ENCODE data around the gene ZBTB33.
A peak's percentile ranks its signal among the peaks of the same experiment; 100 is the strongest.

ZBTB33 gene

GRCh38 chrX:120250522-120251271, at the start of gene ZBTB33:
TSS of gene ZBTB33 (plus strand) at chrX:120250812. CDS start at chrX:120253416, 2,604 bp downstream.
- H3K4me3 Mint-ChIP-seq, result peak within 1 kb of the TSS; percentile 96
- H3K27ac Mint-ChIP-seq, result peak within 1 kb of the TSS; percentile 97
- H3K27me3 Mint-ChIP-seq, result no peaks in the 10 kb centered on the region
- peaks cover 30% of the 10 kb centered on the region for H3K4me1 Mint-ChIP-seq
- H3K36me3 Mint-ChIP-seq, result peaks cover 7% of the 10 kb centered on the region
- H3K9me3 Mint-ChIP-seq, result no peaks in the 10 kb centered on the region

DNA sequence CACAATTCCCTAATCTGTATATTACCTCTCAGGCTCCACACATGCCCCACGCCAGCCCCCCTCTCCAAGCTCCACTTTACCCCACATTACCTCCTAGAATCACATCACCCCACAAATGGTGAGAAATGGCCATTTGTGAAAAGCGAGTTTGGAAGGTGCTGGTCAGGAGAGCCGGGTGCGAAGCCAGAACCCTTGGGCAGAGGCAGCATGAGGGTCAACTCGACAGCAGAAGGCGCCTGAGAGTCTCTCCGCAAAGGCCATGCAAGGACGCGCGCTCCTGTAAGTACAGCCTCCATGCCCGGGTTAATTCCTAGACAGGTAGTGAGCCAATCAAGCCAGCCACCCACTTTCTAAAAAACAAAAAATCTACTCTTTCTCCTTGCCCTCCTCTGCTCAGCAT, 49.8 kb upstream of the ZBTB33 start:
- Mint-ChIP-seq H3K9me3 (no peaks in the 10 kb centered on the region), H3K36me3 (peaks cover 9% of the 10 kb centered on the region), H3K27me3 (no peaks in the 10 kb centered on the region), H3K4me1 (peaks cover 10% of the 10 kb centered on the region), H3K4me3 (no peak overlapping the region), H3K27ac (no peak overlapping the region)

DNA sequence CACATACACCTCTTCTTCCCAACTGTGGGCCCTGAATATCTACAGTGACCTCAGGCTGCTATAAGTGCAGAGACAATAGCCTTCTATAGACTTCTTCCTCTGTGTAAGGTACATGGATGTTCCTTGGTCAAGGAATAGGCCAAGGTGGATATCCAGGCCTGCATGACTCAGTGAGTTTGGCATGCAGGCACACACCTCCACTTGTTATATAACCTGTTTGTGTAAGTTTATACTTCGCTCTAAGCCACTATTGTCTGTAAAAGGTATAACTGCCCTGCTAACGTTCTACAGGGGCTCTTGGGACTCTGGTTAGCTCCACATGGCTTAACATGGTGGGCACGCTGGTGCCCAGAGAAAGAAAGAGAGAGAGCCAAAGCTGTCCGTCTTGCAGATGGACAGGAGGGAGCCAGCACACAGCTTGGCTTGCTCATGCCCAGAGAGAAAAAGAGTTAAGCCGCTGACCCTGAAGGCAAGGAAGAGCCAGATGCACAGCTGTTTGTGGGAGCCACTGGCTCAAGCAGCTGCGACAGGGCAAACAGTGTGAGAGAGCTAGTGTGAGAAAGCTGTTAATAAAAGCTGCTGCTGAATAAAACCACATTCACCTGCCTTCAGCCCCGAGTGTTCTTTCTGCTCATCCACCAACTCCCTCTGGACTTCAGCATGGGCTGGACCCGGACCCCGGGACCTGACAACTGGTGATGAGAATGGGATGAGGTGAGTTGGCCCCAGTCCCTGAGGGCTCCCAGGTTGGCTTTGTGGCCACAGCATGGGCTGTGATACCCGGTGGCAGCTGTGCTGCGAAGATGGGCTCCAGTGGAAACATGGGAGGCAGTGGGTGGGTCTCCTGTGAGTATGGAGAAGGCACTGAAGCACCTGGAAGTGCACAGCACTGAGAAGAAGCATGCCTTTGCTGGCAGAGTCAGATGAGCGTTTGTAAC, 44.5 kb upstream of the ZBTB33 start:
- no peaks in the 10 kb centered on the region for H3K9me3 Mint-ChIP-seq
- H3K27ac Mint-ChIP-seq, result no peak overlapping the region
- H3K4me1 Mint-ChIP-seq, result no peaks in the 10 kb centered on the region
- H3K27me3 Mint-ChIP-seq, result no peaks in the 10 kb centered on the region
- no peak overlapping the region for H3K4me3 Mint-ChIP-seq
- peaks cover 6% of the 10 kb centered on the region for H3K36me3 Mint-ChIP-seq

DNA sequence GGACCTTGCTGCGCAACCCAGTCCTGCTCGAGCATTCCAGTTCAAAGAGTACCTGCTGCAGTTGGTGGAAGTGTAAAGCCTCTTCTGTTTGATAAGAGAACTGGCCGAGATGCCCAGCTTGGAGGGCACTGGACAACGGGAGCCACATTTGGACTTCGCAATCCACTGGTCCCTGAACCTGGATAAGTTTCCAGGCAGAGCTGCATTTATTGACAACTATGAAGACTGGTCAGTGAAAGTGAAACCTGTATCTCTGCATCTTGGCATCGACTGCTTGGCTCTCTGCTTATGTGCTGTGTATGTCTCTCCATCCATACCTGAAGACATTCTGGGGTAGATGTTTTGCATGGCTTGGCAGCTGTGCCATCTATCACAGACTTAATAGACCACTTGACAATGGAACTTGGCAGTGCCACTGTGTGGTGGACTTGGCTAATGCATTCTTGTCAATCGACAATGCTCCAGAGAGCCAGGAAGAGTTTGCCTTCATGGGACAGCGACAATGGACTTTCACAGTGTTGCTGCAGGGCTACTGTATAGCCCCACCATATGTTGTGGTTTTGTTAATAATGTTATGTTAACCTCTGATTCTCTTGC, 43.5 kb upstream of the ZBTB33 start:
- Mint-ChIP-seq H3K9me3 (no peaks in the 10 kb centered on the region), H3K27ac (no peak overlapping the region), H3K36me3 (peaks cover 6% of the 10 kb centered on the region), H3K27me3 (no peaks in the 10 kb centered on the region), H3K4me1 (no peaks in the 10 kb centered on the region), H3K4me3 (no peak overlapping the region)

DNA sequence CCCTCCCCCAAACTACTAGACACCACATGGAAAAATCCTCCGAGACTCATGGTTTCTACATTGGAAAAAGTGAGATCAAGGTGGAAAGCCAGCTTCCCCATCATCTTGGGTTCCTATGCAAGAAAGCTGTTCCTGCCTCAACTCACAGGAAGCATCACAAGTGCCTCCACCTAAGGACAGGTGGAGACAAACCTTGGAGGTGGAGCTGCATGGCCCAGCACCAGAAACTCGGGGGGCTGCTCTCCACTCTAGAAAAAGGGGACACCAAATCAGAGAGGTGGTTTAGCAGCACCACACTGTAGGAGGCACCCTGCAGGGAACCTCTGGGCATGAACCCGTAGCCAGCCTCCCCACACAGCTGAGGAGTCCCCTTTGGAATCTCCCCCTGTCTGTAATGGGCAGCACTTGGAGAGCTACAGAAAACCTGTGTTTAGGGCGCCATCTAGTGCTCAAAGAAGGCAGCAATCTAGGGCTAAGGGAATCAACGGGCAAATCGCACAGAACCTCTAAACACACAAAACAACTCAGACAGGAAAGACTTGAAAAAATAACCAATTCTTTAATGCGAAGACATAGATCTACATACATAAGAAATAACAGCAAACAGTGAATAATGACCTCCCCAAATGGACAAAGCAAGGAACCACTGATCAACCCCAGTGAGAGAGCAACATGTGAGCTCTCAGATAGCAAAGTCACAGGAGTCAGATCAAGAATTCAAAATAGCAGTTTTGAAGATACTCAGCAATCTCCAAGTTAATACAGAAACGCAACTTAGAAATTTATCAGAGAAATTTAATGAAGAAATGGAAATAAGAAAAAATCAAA, 37.0 kb upstream of the ZBTB33 start:
- Mint-ChIP-seq H3K36me3 (peaks cover 3% of the 10 kb centered on the region), H3K27me3 (no peaks in the 10 kb centered on the region), H3K9me3 (no peaks in the 10 kb centered on the region), H3K4me1 (peaks cover 11% of the 10 kb centered on the region), H3K4me3 (no peak overlapping the region), H3K27ac (no peak overlapping the region)

- H3K4me3 Mint-ChIP-seq, result no peak overlapping the region
- peaks cover 4% of the 10 kb centered on the region for H3K36me3 Mint-ChIP-seq
- no peak overlapping the region for H3K27ac Mint-ChIP-seq
- H3K9me3 Mint-ChIP-seq, result no peaks in the 10 kb centered on the region
- no peaks in the 10 kb centered on the region for H3K4me1 Mint-ChIP-seq
- H3K27me3 Mint-ChIP-seq, result no peaks in the 10 kb centered on the region
Measured at GRCh38 chrX:120223374-120223773, 27.2 kb upstream of the ZBTB33 start.

GRCh38 chrX:120224388-120224787, 26.2 kb upstream of the ZBTB33 start:
- no peak overlapping the region for H3K27ac Mint-ChIP-seq
- no peaks in the 10 kb centered on the region for H3K27me3 Mint-ChIP-seq
- H3K36me3 Mint-ChIP-seq, result peaks cover 4% of the 10 kb centered on the region
- no peak overlapping the region for H3K4me3 Mint-ChIP-seq
- no peaks in the 10 kb centered on the region for H3K9me3 Mint-ChIP-seq
- H3K4me1 Mint-ChIP-seq, result no peaks in the 10 kb centered on the region

GRCh38 chrX:120228187-120228908, 22.3 kb upstream of the ZBTB33 start:
- H3K27me3 Mint-ChIP-seq, result no peaks in the 10 kb centered on the region
- no peaks in the 10 kb centered on the region for H3K9me3 Mint-ChIP-seq
- no peaks in the 10 kb centered on the region for H3K4me1 Mint-ChIP-seq
- no peak overlapping the region for H3K4me3 Mint-ChIP-seq
- peaks cover 3% of the 10 kb centered on the region for H3K36me3 Mint-ChIP-seq
- H3K27ac Mint-ChIP-seq, result no peak overlapping the region

- Mint-ChIP-seq H3K9me3 (no peaks in the 10 kb centered on the region), H3K4me1 (no peaks in the 10 kb centered on the region)
Measured at GRCh38 chrX:120235284-120235683, 15.3 kb upstream of the ZBTB33 start.

GRCh38 chrX:120236687-120237479, 13.7 kb upstream of the ZBTB33 start:
- Mint-ChIP-seq H3K4me1 (peaks cover 2% of the 10 kb centered on the region), H3K4me3 (no peak overlapping the region), H3K27me3 (no peaks in the 10 kb centered on the region), H3K9me3 (no peaks in the 10 kb centered on the region), H3K36me3 (peaks cover 5% of the 10 kb centered on the region), H3K27ac (no peak overlapping the region)

More at GRCh38 chrX:120235284-120235683, 15.3 kb upstream of the ZBTB33 start:
- H3K27me3 Mint-ChIP-seq, result no peaks in the 10 kb centered on the region
- H3K27ac Mint-ChIP-seq, result no peak overlapping the region
- no peak overlapping the region for H3K4me3 Mint-ChIP-seq
- peaks cover 7% of the 10 kb centered on the region for H3K36me3 Mint-ChIP-seq

DNA sequence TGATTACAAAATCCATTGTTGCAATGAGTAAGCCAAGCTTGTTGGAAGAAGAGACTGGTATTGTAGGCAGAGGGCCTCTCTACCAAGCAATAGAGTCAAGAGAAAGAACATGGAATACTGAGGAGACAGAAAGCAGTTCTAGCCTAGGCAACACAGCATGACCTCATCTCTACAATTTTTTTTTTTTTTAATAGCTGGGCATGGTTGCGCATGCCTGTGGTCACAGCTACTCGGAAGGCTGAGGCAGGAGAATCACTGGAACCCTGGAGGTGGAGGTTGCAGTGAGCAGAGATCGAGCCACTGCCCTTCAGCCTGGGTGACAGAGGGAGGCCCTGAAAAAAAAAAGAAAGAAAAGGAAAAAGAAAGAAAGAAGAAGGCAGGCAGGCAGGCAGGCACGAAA, 11.7 kb upstream of the ZBTB33 start:
- Mint-ChIP-seq H3K9me3 (no peaks in the 10 kb centered on the region), H3K36me3 (peaks cover 5% of the 10 kb centered on the region), H3K27me3 (no peaks in the 10 kb centered on the region), H3K27ac (no peak overlapping the region), H3K4me3 (no peak overlapping the region), H3K4me1 (peaks cover 17% of the 10 kb centered on the region)

DNA sequence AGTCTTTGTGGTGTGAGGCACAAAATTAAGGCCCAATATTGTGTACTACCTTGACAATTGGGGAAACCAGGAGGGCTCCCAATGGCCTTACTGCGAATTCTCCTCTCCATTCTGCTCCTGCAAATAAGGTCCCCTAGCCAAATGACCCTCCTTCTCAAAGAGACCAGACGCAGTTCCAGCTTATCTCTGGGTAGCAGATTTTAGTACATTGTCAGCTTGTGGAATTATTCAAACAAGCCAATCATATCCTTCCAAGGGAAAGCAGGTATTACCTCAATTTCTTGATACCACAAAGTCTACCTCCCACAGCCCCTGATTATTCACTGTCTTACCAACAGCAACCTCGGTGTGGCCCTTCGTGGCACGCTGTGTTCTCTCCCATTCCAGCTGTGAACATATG, 7.8 kb upstream of the ZBTB33 start:
- Mint-ChIP-seq H3K36me3 (peaks cover 4% of the 10 kb centered on the region), H3K27me3 (no peaks in the 10 kb centered on the region), H3K4me3 (no peak overlapping the region), H3K27ac (no peak overlapping the region), H3K4me1 (peaks cover 26% of the 10 kb centered on the region), H3K9me3 (no peaks in the 10 kb centered on the region)

- no peaks in the 10 kb centered on the region for H3K9me3 Mint-ChIP-seq
- H3K4me3 Mint-ChIP-seq, result peak overlapping the region; percentile 99
- H3K27me3 Mint-ChIP-seq, result no peaks in the 10 kb centered on the region
- no peaks in the 10 kb centered on the region for H3K36me3 Mint-ChIP-seq
- peak overlapping the region; percentile 94 for H3K27ac Mint-ChIP-seq
- H3K4me1 Mint-ChIP-seq, result peaks cover 26% of the 10 kb centered on the region
Measured at GRCh38 chrX:120244395-120244734, 6.2 kb upstream of the ZBTB33 start.
